ENCODE data around the gene FRMD3. TPM values are rescaled to one million over a fixed set of nuclear protein-coding genes. Genes with fewer than 3 reads are reported as not detected.

The FRMD3 gene
- polyA plus RNA-seq, 3 donors, result 0.78 to 5.8 (median 4.9) TPM

GRCh38 chr9:83423815-83424707 is 114.1 kb downstream of the FRMD3 start:
- H3K27ac ChIP-seq (ENCODE audit: low read depth, low read length), result no peak overlapping the region
- WGBS, 3 donors, result 52 to 86% (median 81%) methylated on average over 14 of the region's 14 CpGs

DNA sequence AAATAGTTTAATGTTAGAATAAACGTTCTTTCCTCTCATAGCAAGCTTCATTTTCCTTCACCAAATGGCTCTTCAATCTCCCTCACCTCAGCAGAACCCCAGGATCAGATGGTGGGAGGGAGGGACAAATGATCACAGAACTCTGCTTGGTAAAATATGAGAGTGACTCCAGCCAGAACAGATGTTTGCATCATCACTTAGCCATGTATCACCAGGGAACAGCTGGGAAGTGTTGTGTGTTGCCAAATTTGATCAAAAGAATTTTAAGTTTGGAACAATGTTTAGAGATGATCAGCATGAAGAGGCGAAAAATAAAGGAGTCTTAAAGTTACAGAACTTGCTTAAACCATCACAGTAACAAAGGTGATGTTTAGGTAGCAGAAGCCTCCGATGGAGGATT is 115.7 kb downstream of the FRMD3 start:
- no peak overlapping the region for H3K27ac ChIP-seq (ENCODE audit: low read depth, low read length)
- 60 to 78% (median 71%) methylated on average over 3 of the region's 3 CpGs for WGBS, 3 donors

DNA sequence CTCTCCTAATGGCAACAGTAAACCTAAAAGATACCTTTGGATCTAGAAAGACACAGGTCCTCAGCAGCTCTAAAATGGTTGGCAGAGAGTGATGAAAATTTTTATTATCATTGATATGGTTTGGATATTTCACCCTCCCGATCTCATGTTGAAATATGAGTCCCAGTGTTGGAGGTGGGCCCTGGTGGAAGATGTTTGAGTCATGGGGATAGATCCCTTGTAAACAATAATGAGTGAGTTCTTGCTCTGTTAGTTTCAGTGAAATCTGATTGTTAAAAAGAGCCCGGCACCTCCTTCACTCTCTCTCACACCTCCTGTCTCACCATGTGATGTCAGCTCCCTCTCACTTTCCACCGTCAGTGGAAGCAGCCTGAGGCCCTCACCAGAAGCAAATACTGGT is 117.7 kb downstream of the FRMD3 start:
- 95 to 97% (median 95%) methylated on average over 3 of the region's 3 CpGs for WGBS, 3 donors
- H3K27ac ChIP-seq (ENCODE audit: low read depth, low read length), result no peak overlapping the region

DNA sequence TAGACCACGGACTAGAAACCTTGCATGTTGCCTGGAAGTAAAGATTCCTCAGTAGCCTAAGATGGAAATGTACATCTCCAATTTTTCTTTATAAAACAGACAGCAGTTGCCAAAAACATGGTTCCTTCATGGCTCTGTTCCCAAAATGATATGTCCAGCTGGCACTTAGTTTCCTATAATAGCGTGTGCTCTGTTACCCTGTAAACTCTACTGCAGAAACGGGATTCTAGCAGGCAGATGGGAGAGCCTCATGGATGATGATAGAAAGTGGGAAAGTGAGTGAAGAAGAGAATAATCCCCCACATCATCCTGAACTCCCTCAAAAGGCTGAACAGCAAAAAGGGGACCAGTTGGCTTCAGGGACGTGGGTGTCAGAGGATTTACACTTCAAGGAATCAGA is 118.2 kb downstream of the FRMD3 start:
- H3K27ac ChIP-seq (ENCODE audit: low read depth, low read length), result no peak overlapping the region
- 79 to 86% (median 82%) methylated on average over 4 of the region's 4 CpGs for WGBS, 3 donors

DNA sequence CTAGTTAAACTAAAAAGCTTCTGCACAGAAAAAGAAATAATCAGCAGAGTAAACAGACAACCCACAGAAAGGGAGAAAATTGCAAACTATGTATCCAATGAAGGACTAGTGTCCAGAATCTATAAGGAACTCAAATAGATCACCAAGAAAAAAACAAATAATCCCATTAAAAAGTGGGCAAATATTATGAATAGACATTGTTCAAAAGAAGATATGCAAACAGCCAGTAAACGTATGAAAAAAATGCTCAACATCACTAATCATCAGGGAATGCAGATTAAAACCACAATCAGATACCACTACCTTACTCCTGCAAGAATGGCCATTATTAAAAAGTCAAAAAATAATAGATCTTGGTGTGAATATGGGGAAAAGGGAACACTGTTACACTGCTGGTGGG is 119.9 kb downstream of the FRMD3 start:
- WGBS, 3 donors, result 84 to 95% (median 91%) methylated on average over 1 of the region's 1 CpG
- no peak overlapping the region for H3K27ac ChIP-seq (ENCODE audit: low read depth, low read length)

GRCh38 chr9:83413367-83413766 is 124.8 kb downstream of the FRMD3 start:
- no peak overlapping the region for H3K27ac ChIP-seq (ENCODE audit: low read depth, low read length)
- 84 to 98% (median 97%) methylated on average over 4 of the region's 4 CpGs for WGBS, 3 donors

DNA sequence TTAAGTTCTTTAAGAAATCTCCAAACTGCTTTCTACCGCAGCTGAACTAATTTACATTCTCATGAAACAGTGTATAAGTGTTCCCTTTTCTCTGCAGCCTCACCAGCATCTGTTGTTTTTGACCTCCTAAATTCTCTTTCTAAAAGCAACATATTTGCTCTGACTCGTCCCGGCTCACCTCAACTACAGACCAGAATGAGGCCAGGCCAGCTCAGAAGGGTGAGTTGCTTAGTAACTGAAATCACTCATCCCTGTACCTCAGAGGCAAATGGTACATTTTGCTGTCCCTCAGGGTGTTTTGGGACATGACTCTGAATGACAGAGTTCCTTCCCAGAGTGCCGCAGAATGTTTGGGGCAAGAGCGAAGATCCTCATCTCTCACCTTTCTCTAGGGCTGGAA is 127.5 kb downstream of the FRMD3 start:
- WGBS, 3 donors, result 93 to 98% (median 93%) methylated on average over 5 of the region's 5 CpGs
- H3K27ac ChIP-seq (ENCODE audit: low read depth, low read length), result no peak overlapping the region

DNA sequence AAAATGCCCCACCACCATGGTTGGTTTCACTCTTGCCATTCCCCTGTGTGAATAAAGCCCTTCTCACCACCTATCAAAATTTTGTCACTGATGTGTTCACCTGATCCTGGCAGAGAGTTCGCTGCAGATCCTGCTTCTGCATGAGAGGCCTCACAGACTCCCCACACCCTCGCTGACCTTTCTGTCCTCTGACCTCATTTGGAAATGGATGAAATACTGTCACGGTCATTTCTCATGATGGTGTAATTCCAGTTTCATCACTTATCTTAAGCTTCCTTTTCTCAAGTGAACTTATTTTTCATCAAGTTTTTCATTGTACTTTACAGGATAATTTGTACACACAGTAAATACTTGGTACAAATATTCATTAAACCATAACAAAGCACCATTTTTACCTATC is 131.3 kb downstream of the FRMD3 start:
- no peak overlapping the region for H3K27ac ChIP-seq (ENCODE audit: low read depth, low read length)
- 56 to 84% (median 56%) methylated on average over 3 of the region's 3 CpGs for WGBS, 3 donors

- H3K27ac ChIP-seq (ENCODE audit: low read depth, low read length), result no peak overlapping the region
- 30 to 78% (median 76%) methylated on average over 4 of the region's 4 CpGs for WGBS, 3 donors
Observed at GRCh38 chr9:83405759-83406158, 132.4 kb downstream of the FRMD3 start.

GRCh38 chr9:83403527-83404238 is 134.5 kb downstream of the FRMD3 start:
- 59 to 72% (median 60%) methylated on average over 10 of the region's 10 CpGs for WGBS, 3 donors
- H3K27ac ChIP-seq (ENCODE audit: low read depth, low read length), result no peak overlapping the region

GRCh38 chr9:83401328-83401900 is 136.8 kb downstream of the FRMD3 start:
- 89 to 96% (median 93%) methylated on average over 2 of the region's 2 CpGs for WGBS, 3 donors
- no peak overlapping the region for H3K27ac ChIP-seq (ENCODE audit: low read depth, low read length)

DNA sequence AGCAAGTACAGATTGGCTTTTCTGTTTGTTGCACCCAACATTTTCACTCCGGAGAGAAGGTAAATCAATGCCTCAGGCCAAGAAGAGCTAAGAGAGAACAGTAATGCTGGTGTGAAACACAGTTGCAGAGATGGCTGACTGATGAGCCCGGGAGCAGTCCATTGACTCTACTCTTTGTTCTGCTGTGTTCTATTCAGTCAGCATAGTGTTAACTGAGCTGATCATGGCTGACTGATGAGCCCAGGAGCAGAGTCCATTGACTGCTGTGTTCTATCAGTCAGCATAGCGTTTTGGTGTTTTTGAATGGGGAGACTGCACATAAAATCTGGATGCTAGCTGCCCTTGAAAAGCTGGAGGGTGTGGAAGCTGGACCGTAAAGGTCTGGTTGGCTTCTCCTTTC is 141.4 kb downstream of the FRMD3 start:
- H3K27ac ChIP-seq (ENCODE audit: low read depth, low read length), result no peak overlapping the region
- WGBS, 3 donors, result 90 to 97% (median 94%) methylated on average over 4 of the region's 4 CpGs

DNA sequence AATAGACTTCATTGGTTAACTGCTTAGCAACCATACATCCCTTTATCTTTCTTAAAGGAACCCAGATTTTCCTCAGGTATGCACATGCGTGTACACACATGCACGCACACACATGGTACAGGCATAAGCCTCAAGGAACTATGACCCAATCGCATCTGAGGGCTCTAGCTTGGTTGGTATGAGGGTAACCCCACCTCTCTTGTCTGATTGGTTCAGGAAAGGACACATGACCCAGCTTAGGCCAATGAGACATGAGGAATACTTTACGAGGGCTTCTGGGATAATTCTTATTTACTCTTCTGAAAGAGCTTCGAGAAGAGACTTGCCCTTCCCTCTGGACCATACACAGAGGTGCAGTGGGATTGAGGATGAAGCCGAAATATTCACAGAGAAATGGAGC is 141.9 kb downstream of the FRMD3 start:
- H3K27ac ChIP-seq (ENCODE audit: low read depth, low read length), result no peak overlapping the region
- WGBS, 3 donors, result 94 to 96% (median 96%) methylated on average over 6 of the region's 6 CpGs

DNA sequence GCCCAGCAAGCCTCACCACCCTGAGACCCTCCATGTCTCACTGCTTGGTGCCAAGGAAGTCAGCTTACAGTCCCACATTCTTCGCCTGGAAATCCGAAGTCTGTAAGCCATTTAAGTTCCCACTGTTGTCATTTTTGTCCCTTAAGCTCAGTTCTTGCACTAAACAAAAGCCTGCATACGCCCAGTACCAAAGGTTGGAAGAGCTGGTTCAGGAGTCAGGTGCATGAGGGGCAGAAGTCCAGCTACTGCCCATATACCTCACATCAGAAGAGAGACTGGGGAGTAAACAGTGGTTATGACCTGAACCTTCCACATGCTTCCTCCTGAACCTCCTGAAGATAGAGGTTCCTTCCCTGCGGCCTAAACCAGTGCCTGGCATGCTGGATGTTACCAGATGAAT is 146.0 kb downstream of the FRMD3 start:
- no peak overlapping the region for H3K27ac ChIP-seq (ENCODE audit: low read depth, low read length)
- 91 to 94% (median 92%) methylated on average over 4 of the region's 4 CpGs for WGBS, 3 donors

GRCh38 chr9:83388346-83388745 is 149.9 kb downstream of the FRMD3 start:
- H3K27ac ChIP-seq (ENCODE audit: low read depth, low read length), result no peak overlapping the region

GRCh38 chr9:83387401-83388185 is 150.6 kb downstream of the FRMD3 start:
- WGBS, 3 donors, result 89 to 94% (median 93%) methylated on average over 7 of the region's 7 CpGs
- no peak overlapping the region for H3K27ac ChIP-seq (ENCODE audit: low read depth, low read length)

More at GRCh38 chr9:83388346-83388745, 149.9 kb downstream of the FRMD3 start:
- 70 to 87% (median 85%) methylated on average over 1 of the region's 1 CpG for WGBS, 3 donors

GRCh38 chr9:83385317-83385716 is 152.9 kb downstream of the FRMD3 start:
- no peak overlapping the region for H3K27ac ChIP-seq (ENCODE audit: low read depth, low read length)
- 63 to 67% (median 64%) methylated on average over 2 of the region's 2 CpGs for WGBS, 3 donors

GRCh38 chr9:83384214-83384613 is 154.0 kb downstream of the FRMD3 start:
- no peak overlapping the region for H3K27ac ChIP-seq (ENCODE audit: low read depth, low read length)
- WGBS, 3 donors, result 53 to 58% (median 56%) methylated on average over 3 of the region's 3 CpGs

- WGBS, 3 donors, result 91 to 98% (median 98%) methylated on average over 2 of the region's 2 CpGs
- H3K27ac ChIP-seq (ENCODE audit: low read depth, low read length), result no peak overlapping the region
Observed at GRCh38 chr9:83383034-83383433, 155.2 kb downstream of the FRMD3 start.
